ENCODE measurements around the gene RNF144A. TPM values are rescaled to one million over a fixed set of nuclear protein-coding genes. Genes with fewer than 3 reads are reported as not detected.

Gene RNF144A
- total and polyA plus RNA-seq, 2 donors (not counting 1 experiment from before 2014, with no cell fraction given), result 1.2 to 1.6 TPM

DNA sequence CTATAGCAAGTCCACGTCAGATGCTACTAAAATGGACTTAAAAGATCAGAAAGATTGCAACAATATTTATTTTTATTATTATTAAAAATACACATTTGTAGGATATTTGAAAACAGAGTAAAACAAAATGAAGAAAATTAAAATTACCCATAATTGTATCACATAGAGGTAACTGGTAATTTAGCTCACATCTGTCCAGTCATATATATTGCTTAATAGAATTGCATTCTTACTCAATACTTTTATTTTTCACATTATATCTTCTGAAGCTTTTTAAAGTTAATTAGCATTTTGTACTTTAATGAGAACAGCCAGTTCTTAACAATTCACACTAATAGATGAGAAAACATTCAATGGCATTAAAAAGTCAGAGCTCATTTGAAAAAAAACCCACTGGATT is 11.5 kb upstream of the RNF144A start:
- Histone ChIP-seq H3K4me2 (replicated peaks; ENCODE audit: low read depth, low read length, poor library complexity, severe bottlenecking) (no peak overlapping the region), H3K4me3 (ENCODE audit: control extremely low read depth in 1 of 5, extremely low read depth in 1 of 5, insufficient read depth in 1 of 5, low read depth in 2 of 5, low read length in 4 of 5) (no peak overlapping the region), H3K4me1 (ENCODE audit: control insufficient read depth in 2 of 2, insufficient read depth in 2 of 2, low read length in 2 of 2) (peaks cover 19% of the 10 kb centered on the region in 2 donors), H3K27ac (ENCODE audit: low read length in 2 of 2) (no peak overlapping the region), H3K9me3 (ENCODE audit: control extremely low read depth in 1 of 3, control insufficient read depth in 2 of 3, insufficient read depth in 1 of 3, low read length in 2 of 3) (peaks cover 0 to 8% (median 2%) of the 10 kb centered on the region in 3 donors), H3K9ac (ENCODE audit: low read length) (no peak overlapping the region), H3K79me2 (ENCODE audit: control insufficient read depth, insufficient read depth, low read length) (no peaks in the 10 kb centered on the region), H3K27me3 (replicated peaks in 1 of 4; ENCODE audit: control extremely low read depth in 1 of 4, control insufficient read depth in 3 of 4, insufficient read depth in 4 of 4, low read length in 3 of 4) (no peaks in the 10 kb centered on the region), H2AFZ (ENCODE audit: insufficient read depth, low read depth, low read length, poor library complexity, severe bottlenecking) (no peak overlapping the region), H3K36me3 (replicated peaks in 1 of 2; ENCODE audit: control extremely low read depth in 1 of 2, control insufficient read depth in 1 of 2, extremely low read depth in 1 of 2, insufficient read depth in 2 of 2, low read length in 1 of 2) (no peaks in the 10 kb centered on the region), H4K20me1 (ENCODE audit: control insufficient read depth, insufficient read depth, low read length, poor library complexity, severe bottlenecking) (no peaks in the 10 kb centered on the region)
- ChIA-PET CTCF (interaction anchor here (0.7 to 1.8 kb wide), 4 partner anchors 9 to 106 kb away, joined by 3 to 9 read pairs (median 4); no protein-coding TSS in a partner anchor), POLR2A (no interaction called here)
- Mint-ChIP-seq H3K27me3 (no peaks in the 10 kb centered on the region), H3K27ac (no peak overlapping the region), H3K4me3 (no peak overlapping the region), H3K4me1 (peaks cover 19% of the 10 kb centered on the region), H3K9me3 (ENCODE audit: insufficient read depth) (peaks cover 7% of the 10 kb centered on the region)
- WGBS (ENCODE audit: insufficient coverage), result no CpG with 5 or more reads among the region's 1 CpG
- intact Hi-C loops (cut with micrococcal nuclease), result loop anchor here (10.0 kb wide), 1 partner anchor 1779 kb away; the partner anchor contains the start of gene ID2
- no peak for DNase-seq
- TF ChIP-seq, protein P1, sequence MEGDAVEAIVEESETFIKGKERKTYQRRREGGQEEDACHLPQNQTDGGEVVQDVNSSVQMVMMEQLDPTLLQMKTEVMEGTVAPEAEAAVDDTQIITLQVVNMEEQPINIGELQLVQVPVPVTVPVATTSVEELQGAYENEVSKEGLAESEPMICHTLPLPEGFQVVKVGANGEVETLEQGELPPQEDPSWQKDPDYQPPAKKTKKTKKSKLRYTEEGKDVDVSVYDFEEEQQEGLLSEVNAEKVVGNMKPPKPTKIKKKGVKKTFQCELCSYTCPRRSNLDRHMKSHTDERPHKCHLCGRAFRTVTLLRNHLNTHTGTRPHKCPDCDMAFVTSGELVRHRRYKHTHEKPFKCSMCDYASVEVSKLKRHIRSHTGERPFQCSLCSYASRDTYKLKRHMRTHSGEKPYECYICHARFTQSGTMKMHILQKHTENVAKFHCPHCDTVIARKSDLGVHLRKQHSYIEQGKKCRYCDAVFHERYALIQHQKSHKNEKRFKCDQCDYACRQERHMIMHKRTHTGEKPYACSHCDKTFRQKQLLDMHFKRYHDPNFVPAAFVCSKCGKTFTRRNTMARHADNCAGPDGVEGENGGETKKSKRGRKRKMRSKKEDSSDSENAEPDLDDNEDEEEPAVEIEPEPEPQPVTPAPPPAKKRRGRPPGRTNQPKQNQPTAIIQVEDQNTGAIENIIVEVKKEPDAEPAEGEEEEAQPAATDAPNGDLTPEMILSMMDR (IDR thresholded peaks at IDR 0.05), result no peak
- TF ChIP-seq EZH2 (IDR thresholded peaks at IDR 0.05; ENCODE audit: borderline replicate concordance, insufficient read depth, low read depth, low read length, poor library complexity, severe bottlenecking), result no peak
- no peak for ATAC-seq (ENCODE audit: low read depth)

DNA sequence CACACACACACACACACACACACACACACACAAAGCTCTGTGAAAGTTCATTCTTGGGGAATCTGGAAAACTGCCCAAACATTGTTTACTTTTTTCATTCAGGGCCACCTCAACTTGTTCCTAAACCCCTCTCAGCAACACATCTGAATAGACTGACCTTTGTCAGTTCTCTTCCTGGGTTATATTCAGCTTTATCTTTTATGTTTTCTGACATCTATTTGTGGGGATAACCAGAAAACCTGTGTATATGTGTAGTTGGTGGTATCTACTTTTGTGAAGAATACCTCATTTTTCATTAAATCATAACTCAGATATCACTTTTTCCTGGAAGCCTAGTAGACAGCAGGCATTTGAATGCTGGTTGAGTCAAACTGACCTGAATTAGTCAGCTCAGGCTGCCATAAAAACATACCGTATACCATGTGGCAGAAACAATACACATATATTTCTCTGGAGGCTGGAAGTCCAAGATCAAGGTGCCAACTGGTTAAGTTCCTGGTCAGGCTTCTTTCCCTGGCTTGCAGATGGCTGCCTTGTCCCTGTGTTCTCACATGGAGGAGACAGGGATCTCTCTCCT is 11.0 kb upstream of the RNF144A start:
- DNase-seq (no peak), ATAC-seq (ENCODE audit: low read depth) (no peak)
- no CpG with 5 or more reads among the region's 1 CpG for WGBS (ENCODE audit: insufficient coverage)
- intact Hi-C loops (cut with micrococcal nuclease), result loop anchor here (10.0 kb wide), 1 partner anchor 1779 kb away; the partner anchor contains the start of gene ID2
- Mint-ChIP-seq H3K9me3 (ENCODE audit: insufficient read depth) (peaks cover 7% of the 10 kb centered on the region), H3K27me3 (no peaks in the 10 kb centered on the region), H3K27ac (no peak overlapping the region), H3K4me3 (no peak overlapping the region), H3K4me1 (peaks cover 24% of the 10 kb centered on the region)
- H2AFZ ChIP-seq (ENCODE audit: insufficient read depth, low read depth, low read length, poor library complexity, severe bottlenecking), result no peak overlapping the region
- H3K27ac ChIP-seq (ENCODE audit: low read length in 2 of 2), result no peak overlapping the region
- no peak overlapping the region for H3K4me2 ChIP-seq (replicated peaks; ENCODE audit: low read depth, low read length, poor library complexity, severe bottlenecking)
- H3K4me3 ChIP-seq (ENCODE audit: control extremely low read depth in 1 of 5, extremely low read depth in 1 of 5, insufficient read depth in 1 of 5, low read depth in 2 of 5, low read length in 4 of 5), result no peak overlapping the region
- H3K79me2 ChIP-seq (ENCODE audit: control insufficient read depth, insufficient read depth, low read length), result no peaks in the 10 kb centered on the region
- CTCF ChIA-PET, result interaction anchor here (0.7 to 3.0 kb wide), 6 partner anchors 9 to 138 kb away, joined by 3 to 17 read pairs (median 4); no protein-coding TSS in a partner anchor
- peaks cover 0 to 8% (median 2%) of the 10 kb centered on the region in 3 donors for H3K9me3 ChIP-seq (ENCODE audit: control extremely low read depth in 1 of 3, control insufficient read depth in 2 of 3, insufficient read depth in 1 of 3, low read length in 2 of 3)
- peaks cover 24% of the 10 kb centered on the region in 2 donors for H3K4me1 ChIP-seq (ENCODE audit: control insufficient read depth in 2 of 2, insufficient read depth in 2 of 2, low read length in 2 of 2)
- H3K9ac ChIP-seq (ENCODE audit: low read length), result no peak overlapping the region
- POLR2A ChIA-PET, result no interaction called here
- TF ChIP-seq, protein P1 (IDR thresholded peaks at IDR 0.05), result no peak
- TF ChIP-seq EZH2 (IDR thresholded peaks at IDR 0.05; ENCODE audit: borderline replicate concordance, insufficient read depth, low read depth, low read length, poor library complexity, severe bottlenecking), result no peak
- H3K27me3 ChIP-seq (replicated peaks in 1 of 4; ENCODE audit: control extremely low read depth in 1 of 4, control insufficient read depth in 3 of 4, insufficient read depth in 4 of 4, low read length in 3 of 4), result no peaks in the 10 kb centered on the region
- H3K36me3 ChIP-seq (replicated peaks in 1 of 2; ENCODE audit: control extremely low read depth in 1 of 2, control insufficient read depth in 1 of 2, extremely low read depth in 1 of 2, insufficient read depth in 2 of 2, low read length in 1 of 2), result no peaks in the 10 kb centered on the region
- H4K20me1 ChIP-seq (ENCODE audit: control insufficient read depth, insufficient read depth, low read length, poor library complexity, severe bottlenecking), result no peaks in the 10 kb centered on the region
